H54 (cell line): Measurements from ENCODE around the gene GAPVD1.
A peak's percentile ranks its signal among the peaks of the same experiment; 100 is the strongest.
"Not testable (repeated sequence)": the region's sequence is repeated elsewhere in the genome, so short reads cannot be mapped to it uniquely, and the experiment has no call there.

Source experiments
- DNase-seq: peaks from one replicate; pipeline ENCODE4 v3.0.0; 2011; ENCODE audit warnings: low spot score, mixed read lengths; ENCODE audit not compliant: insufficient read length
- FAIRE-seq: peaks from 3 replicates; lab custom pipeline; 2011; peaks lifted over from hg19 to GRCh38; lab: Jason Lieb, UNC
- POLR2A ChIP-seq: IDR thresholded peaks from 2 replicates; pipeline ENCODE4 v1.6.1; 2011; ENCODE audit warnings: low read depth, mild to moderate bottlenecking, low read length

GAPVD1 gene

GRCh38 chr9:125380406-125380805 is 118.8 kb downstream of the GAPVD1 start:
- TF ChIP-seq POLR2A: no peak
- FAIRE-seq (peak; percentile 76), DNase-seq (peak; percentile 84)

DNA sequence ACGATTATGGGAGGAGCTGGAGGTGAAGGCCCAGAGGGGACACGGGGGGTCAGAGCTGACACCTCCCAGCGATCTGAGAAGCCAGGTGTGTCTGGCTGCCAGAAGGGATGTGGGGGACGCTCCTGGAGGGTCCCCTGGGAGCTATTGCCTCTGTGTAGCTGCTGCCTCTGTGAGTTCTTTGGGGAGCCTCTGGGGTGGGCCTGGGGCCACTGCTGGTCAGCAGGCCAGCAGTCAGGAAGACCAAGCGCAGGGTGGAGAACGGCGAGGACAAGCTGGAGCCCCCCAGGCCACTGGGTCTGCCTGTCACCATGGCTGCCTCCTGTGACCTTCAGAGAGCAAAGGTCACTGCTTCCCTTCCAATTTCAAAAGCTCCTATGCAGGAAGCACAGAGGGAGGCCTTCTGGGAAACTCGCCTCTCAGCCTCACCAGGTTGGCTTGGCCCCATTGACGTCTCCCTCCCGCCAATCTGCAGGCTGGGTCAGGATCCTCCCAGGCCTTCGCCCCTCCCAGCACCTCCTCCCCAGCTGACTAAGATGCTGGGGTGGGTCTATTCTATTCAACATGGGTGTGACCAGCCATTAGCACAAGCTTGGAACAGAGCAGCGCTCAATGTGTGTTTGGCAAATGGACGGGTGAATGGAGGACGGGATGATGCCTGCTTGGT is 126.4 kb downstream of the GAPVD1 start:
- DNase-seq: no peak
- no peak for FAIRE-seq
- no peak for TF ChIP-seq POLR2A

GRCh38 chr9:125388978-125389377 is 127.4 kb downstream of the GAPVD1 start:
- no peak for DNase-seq
- no peak for FAIRE-seq
- no peak for TF ChIP-seq POLR2A

GRCh38 chr9:125391704-125392103 is 130.1 kb downstream of the GAPVD1 start:
- FAIRE-seq: no peak
- no peak for DNase-seq
- no peak for TF ChIP-seq POLR2A

- no peak for TF ChIP-seq POLR2A
- FAIRE-seq (peak; percentile 90), DNase-seq (peak; percentile 90)
These were observed 131.8 kb downstream of the GAPVD1 start for GRCh38 chr9:125393426-125393825.

DNA sequence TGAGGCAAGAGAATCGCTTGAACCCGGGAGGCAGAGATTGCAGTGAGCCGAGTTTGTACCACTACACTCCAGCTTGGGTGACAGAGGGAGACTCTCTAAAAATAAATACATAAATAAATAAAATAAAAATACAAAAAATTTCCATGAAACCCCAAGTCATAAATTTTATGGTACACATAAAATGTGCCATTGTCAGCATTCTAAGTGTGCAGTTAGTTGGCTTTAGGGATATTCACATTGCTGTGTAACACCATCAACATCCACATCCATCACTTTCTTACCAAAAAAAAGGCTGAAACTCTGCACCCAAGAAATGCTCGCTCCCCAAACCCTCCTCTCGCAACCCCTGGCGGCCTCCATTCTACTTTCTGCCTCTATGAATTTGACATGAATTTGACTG is 135.2 kb downstream of the GAPVD1 start:
- no peak for DNase-seq
- no peak for FAIRE-seq
- no peak for TF ChIP-seq POLR2A

GRCh38 chr9:125397736-125398135 is 136.1 kb downstream of the GAPVD1 start:
- DNase-seq (no peak), FAIRE-seq (no peak)
- TF ChIP-seq POLR2A: no peak

DNA sequence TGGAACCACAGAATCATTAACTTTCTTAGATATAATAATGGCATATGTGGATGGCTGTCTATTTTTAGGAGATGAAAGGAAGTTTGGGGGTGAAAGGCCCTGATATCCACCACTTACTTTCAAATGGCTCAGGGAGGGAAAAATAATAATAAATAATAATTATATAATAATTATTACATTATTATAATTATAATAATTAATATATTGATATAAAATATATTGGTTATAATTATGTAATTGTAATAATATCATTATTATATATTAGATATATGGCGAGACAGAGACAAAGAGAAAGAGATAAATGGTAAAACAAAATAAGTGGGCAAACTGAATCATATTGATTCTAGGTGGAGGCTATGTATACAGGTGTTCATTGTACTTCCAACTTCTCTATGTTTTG is 136.6 kb downstream of the GAPVD1 start:
- FAIRE-seq (no peak), DNase-seq (no peak)
- TF ChIP-seq POLR2A: no peak

GRCh38 chr9:125399165-125399564 is 137.5 kb downstream of the GAPVD1 start:
- DNase-seq (no peak), FAIRE-seq (no peak)
- TF ChIP-seq POLR2A: no peak

DNA sequence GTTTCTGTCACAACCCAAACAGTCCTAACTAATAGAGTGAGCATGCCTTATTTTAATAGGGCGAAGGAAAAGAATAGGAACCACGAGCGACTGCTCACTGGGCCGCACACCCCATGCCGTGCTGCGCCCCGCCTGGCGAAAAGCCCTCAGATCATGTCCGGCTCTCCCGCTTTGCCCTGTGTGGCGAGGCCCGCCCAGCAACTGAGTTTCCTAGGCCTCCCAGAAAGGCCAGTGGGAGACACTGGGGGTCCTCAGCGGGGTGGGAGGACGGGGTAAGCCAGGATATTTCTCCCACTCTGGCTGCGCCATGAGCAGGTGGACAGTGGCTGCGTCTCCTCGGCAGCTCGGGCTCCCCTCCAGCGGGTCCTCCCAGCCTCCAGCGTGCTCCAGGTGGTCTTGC is 138.0 kb downstream of the GAPVD1 start:
- TF ChIP-seq POLR2A: no peak
- no peak for DNase-seq
- no peak for FAIRE-seq

DNA sequence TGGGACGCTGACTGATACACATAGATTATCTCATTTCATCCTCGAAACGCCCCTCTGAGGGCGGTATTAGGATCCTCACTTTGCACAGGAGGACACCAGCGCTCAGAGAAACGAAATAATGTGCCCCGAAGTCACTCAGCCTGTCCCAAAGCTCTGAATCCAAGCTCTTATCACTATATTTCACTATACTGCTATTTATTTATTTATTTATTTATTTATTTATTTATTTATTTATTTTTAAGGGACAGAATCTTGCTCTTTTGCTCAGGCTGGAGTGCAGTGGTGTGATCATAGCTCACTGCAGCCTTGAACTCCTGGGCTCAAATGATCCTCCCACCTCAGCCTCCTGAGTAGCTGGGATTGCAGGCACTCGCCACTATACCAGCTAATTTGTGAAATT is 138.6 kb downstream of the GAPVD1 start:
- FAIRE-seq, DNase-seq: not testable (repeated sequence)

DNA sequence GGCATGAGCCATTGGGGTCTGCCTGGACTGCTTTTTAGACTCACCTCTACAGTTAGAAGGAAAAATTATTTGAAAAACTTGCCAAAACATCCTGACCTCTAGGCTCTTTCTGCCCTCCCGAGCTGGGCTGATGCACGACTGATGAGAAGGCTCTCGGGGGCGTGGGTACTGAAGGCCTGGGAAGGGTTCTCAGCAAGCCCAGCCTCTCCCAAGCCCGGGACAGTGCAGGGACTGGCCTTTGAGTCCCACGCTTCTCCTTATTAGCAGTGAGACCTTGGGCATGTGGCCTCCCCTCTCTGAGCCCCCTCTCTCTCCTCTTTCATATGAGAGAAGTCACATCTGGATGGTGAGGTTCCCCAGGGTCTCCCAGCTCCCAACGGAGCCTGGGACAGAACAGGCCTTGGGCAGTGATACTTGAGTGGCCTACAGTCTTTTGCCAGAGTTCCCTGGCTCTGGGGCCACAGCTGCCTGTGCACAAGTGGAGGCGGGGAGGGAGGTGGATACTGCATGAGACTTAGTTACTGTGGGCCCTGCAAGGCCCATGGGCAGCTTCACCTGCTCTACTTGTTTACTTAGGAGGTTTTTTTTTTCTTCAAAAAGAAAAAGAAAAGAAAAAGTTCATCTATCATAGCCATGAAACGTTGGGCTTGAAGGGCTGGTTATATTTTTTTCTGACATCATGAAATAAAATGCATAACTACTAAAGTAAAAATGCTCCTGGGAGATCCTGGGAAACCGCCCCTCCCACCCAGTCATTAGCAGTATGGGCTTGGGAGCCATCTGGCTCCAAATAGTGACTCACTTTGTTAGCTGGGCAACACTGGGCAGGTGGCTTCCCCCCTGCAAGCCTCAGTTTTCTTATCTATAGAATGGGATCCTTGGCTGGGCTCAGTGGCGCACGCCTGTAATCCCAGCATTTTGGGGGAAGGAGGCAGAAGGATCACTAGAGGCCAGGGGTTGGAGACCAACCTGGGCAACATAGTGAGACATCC is 139.4 kb downstream of the GAPVD1 start:
- no peak for TF ChIP-seq POLR2A
- DNase-seq: no peak
- no peak for FAIRE-seq

- TF ChIP-seq POLR2A: no peak
- FAIRE-seq: no peak
- DNase-seq: no peak
These were observed 143.1 kb downstream of the GAPVD1 start for GRCh38 chr9:125404733-125405132.

GRCh38 chr9:125405938-125406809 is 144.5 kb downstream of the GAPVD1 start:
- no peak for TF ChIP-seq POLR2A
- DNase-seq (peak; percentile 100), FAIRE-seq (peak; percentile 94)

DNA sequence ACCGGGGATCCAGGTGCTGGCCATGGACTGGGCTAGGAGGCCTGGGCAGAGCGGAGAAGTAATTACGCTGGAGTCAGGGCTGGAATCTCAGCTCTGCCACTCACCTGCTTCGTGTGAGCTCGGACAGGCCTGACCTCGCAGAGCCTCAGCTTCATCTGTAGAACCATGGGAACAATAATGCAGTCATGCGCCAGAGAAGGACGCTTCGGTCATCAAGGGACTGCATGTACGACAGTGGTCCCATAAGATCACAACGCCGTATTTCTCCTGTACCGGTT is 145.1 kb downstream of the GAPVD1 start:
- TF ChIP-seq POLR2A: no peak
- FAIRE-seq: no peak
- no peak for DNase-seq
